Right lobe of liver (tissue), 4 donors: ENCODE data around the gene SLX4.

Experiments
- POLR2A ChIP-seq: fragments of 450-650 bp; IDR thresholded peaks from one replicate; pipeline ENCODE4 v1.6.1; 2017; ENCODE audit warnings: antibody characterized with exemption, mild to moderate bottlenecking
- TF ChIP-seq, protein P1 (sequence below), 4 donors: fragments of 200-600 bp in 3 of 4; fragments of 450-650 bp in 1 of 4; IDR thresholded peaks; one replicate each; pipeline versions ENCODE4 v1.5.1 to v1.8.0; 2016 to 2022; ENCODE audit warnings: antibody characterized with exemption in 4 of 4, mild to moderate bottlenecking in 2 of 4
- donor health status: DM: no; HTN: no; CAD: no.
- donor health status: DM: no; HTN: no; CAD: no.
- donor health status: DM: no; HTN: yes; CAD: no.

DNA sequence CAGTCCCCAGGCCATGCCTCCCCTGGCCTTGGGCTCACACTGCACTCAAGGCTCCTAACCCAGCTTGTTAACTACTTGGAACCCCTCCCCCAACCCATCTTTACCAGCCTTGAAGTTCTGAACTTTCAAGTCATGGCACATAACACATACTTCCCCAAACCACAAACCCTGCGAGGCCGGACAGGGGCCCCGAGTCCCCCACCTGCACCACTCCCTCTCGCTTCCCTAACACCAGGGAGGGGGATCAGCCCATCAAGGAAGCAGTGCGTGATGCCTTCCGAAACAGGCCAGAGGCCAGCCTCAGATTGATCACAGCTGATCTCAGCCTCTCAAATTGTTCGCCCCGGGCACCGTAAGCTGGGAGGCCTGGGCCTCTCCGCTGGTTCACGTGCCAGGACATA, 31.2 kb downstream of the SLX4 start:
- TF ChIP-seq, protein P1, sequence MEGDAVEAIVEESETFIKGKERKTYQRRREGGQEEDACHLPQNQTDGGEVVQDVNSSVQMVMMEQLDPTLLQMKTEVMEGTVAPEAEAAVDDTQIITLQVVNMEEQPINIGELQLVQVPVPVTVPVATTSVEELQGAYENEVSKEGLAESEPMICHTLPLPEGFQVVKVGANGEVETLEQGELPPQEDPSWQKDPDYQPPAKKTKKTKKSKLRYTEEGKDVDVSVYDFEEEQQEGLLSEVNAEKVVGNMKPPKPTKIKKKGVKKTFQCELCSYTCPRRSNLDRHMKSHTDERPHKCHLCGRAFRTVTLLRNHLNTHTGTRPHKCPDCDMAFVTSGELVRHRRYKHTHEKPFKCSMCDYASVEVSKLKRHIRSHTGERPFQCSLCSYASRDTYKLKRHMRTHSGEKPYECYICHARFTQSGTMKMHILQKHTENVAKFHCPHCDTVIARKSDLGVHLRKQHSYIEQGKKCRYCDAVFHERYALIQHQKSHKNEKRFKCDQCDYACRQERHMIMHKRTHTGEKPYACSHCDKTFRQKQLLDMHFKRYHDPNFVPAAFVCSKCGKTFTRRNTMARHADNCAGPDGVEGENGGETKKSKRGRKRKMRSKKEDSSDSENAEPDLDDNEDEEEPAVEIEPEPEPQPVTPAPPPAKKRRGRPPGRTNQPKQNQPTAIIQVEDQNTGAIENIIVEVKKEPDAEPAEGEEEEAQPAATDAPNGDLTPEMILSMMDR (IDR thresholded peaks at IDR 0.05), result no peak
- no peak for TF ChIP-seq POLR2A
